NCI-H446 treated with DMSO at 0.1 percent for 48 hours (cell line): ENCODE data around the gene MATCAP1.

Experiments
- DNase-seq: peaks from one replicate; lab custom pipeline; 2025; lab: John Stamatoyannopoulos, UW

The MATCAP1 gene

GRCh38 chr16:67190448-67191399, 7.0 kb upstream of the MATCAP1 start:
- DNase-seq, result no peak

DNA sequence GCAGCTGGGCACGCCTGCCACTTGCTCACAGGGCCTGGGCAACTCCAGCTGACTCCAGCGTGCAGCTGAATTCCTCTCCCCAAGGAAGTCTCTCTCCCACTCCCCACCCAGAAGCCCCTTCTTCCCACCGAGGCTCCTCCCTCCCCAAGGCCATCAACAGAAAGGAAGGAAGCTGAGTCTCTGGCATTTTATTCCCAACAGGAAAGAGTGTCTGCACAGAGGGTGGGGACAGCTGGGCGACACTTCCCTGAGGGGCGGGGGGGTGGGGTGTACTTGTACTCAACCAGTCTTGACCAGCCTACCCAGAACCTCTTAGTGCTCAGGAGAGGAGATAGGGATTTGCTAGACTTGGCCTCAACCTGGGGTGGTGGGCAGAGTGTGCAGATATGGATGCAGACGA, 6.3 kb upstream of the MATCAP1 start, which contains the start of gene EXOC3L1:
EXOC3L1 (minus strand) TSS at position 96 of the 400 bp plus-strand sequence. CDS start 460 bp downstream, outside the sequence.
- DNase-seq, result no peak

DNA sequence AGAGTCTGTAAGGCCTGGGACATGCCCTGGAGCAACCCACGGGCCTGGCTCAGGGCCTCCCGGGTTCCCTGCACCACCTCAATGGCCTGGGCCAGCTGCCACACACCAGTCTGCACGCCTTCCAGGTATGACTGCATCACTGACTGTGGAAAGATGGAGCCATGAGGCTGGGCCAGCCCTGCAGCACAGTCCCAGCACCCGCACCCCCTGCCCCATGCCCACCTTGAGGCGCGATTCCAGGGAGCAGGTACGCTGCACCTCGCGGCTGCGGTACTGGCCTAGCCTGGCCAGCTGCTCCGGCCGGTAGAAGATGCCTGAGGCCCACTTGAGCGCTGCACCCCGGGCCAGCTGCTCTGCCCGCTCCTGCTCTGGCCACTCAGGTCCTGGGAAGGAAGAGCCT, 5.0 kb upstream of the MATCAP1 start:
- DNase-seq, result no peak

DNA sequence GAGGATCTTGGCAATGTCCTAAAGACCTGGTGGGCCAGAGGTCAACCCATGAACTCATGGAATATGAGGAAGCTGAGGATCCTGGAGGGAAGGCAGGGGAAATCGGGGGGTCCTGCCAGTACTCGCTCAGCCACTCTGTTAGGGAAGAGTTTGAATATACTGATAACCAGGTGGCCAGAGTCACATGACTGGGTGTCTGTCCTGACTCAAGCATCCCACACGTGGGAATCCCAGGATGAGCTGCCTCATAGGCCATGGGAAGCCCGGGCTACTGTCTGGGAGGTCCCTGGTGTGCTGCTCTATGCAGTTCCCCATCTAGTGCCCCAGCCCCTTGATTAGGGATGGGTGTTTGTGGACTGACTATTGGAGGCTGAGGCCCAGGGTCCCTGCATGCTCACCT, 4.6 kb upstream of the MATCAP1 start:
- DNase-seq, result no peak

- peak; percentile 72 for DNase-seq
Observed at GRCh38 chr16:67187175-67187890, 3.6 kb upstream of the MATCAP1 start.

DNA sequence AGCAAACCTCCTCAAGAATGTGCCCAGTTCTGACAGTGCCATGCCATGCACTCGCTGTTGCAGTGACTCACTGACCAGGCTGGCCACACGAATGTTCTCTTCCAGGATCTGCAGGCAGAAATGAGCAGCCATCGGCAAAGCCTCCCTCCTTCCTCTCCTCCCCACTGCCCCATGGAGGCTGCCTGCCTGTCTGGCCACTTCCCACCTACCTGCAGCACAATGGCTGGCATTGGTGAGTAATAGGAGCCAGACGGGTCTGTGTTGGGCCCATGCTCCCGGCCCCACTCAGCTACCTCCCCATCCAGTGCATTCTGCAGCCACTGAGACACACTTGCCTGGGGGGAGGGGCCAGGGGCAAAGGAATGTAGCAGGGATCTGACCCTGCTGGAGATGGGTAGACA, 2.8 kb upstream of the MATCAP1 start:
- DNase-seq, result no peak

GRCh38 chr16:67185651-67186134, 1.9 kb upstream of the MATCAP1 start:
- no peak for DNase-seq

DNA sequence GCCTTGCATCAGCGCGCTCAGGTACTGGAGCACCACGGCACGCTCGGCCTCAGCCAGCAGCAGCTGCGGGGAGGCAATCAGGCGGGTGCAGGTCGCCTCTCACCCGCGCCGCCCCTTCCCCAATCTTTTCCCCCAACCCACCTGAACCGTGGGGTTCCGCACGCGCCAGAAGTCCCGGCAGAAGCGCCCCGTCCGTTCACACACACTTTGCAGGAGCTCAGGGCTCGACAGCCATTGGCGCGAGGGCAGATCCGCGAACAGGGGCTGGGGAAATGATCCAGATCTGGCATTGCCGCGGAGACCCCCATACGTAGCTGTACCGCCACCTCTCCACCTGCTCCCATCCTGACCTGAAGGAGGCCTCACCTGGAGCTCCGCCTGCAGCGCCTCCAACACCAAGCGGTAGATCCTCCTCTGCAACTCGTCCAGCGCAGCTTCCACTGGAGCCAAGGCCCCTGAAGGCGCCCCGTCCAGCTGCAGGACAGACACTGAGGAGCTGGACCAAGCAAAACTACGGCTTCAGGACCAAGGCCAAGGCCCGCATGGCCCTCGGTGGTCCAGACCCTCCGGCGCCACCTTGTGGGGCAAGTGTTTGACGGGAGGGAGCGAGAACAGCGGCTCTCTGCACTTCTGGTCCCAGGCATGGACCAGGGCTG, 1.4 kb upstream of the MATCAP1 start:
- DNase-seq, result no peak

DNA sequence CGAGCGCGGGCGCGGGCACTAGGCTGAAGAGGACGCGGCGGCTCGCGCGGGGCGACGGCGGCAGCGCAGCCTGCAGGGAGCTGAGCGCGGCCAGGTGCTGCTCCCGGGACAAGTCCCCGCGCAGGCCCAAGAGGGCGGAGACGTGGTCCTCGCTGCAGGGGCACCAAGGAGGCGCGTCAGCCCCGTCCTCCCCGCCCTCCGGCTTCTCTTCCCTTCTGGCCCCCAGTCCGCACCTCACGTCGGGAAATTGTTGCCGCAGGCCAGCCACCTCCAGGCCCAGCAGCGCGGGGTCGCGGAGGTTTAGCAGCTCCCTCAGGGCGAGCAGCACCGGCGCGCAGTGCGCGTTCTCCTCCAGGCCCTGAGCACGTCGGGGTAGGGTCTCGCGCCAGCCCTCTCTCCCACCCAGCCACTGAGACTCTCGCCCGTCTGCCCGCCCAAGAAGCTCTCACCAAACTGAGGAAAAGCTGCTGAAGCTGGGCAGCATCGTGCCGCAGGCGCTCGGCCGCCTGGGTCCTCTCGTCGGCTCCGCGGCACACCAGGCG, 761 bp upstream of the MATCAP1 start:
- DNase-seq, result no peak

DNA sequence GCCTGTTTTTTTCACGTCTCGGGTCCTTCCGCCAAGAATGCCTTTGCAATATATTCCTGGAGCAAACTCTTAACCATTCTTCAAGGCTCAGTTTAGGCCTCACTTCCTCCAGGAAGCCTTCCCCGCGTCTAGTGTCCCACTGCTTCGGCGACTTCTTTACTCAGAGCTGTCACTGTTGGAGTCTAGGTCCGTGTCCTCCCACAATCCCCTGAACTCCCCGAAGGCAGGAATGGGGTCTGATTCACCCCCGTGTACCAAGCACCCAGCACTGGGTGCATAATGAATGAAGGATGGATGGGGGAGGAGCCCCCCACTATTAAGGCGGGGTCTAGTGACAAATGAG, 508 bp downstream of the MATCAP1 start:
- no peak for DNase-seq

GRCh38 chr16:67182288-67182687, 1.5 kb downstream of the MATCAP1 start:
- DNase-seq, result no peak

GRCh38 chr16:67181346-67181745, 2.4 kb downstream of the MATCAP1 start:
- peak; percentile 51 for DNase-seq

GRCh38 chr16:67180166-67180565, 3.6 kb downstream of the MATCAP1 start:
- no peak for DNase-seq

- DNase-seq, result no peak
Observed at GRCh38 chr16:67179421-67180080, 4.2 kb downstream of the MATCAP1 start.

DNA sequence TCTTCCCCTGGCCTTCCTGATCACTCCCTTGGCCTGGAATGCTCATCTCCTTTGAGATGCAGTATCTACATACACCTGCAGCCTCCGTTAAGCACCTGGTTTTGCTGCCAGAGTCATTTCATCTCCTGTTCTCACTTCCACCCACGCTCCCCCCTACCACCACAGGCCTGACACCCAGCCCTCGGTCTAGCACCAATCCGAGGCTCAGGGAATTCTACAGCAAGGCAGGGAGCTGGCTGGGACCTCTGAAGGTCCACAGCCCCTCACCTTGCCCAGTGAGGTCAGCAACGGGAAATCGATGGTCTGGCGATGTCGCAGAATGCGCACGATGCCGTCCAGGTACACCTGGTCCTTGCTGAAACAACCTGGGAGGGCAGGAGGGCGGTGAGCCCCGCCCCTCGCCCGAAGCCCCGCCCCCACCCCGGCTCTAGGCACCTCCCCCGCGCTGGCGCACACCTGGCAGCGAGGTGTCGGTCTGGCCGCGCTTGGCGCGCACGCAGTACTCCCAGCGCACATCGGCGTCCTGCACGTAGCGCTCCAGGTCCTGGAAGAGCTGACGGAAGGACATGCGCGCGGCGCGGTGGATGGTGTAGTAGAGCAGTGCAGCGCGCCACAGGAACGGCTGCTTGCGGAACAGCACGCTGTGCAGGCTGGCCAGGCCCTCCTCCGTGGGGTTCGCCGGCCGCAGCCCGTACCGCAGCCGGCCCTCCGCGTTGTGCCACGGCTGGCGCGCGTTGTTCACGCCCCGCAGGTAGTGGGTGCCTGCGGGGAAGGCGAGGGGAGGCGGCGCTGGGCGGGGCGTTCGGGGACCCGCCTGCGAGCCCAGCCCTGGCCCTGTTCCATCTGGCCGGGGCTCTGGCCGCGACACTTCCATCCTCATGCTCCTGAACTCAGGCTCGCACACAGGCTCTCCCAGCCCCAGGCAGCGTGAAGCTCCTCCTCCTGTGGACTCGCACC, 5.7 kb downstream of the MATCAP1 start:
- no peak for DNase-seq

DNA sequence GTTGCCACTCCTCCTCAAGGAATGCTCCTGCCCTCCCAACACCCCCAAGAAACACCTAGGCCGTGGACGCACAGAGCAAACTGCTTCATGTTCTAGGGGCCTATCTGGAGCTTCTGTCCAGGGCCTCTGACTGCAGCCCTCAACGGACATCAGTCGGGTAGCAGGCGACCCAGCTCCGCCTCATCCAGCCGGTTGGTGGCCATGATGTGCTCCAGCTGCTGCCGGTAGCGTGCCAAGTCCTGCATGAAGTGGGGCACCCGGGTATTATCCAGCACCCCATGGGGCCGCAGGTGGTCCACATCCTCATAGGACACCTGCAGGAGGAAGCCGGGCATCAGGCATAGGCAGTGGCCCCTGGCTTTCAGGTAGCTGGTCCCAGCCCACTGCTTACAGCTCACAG, 7.1 kb downstream of the MATCAP1 start:
- no peak for DNase-seq

- DNase-seq, result no peak
Observed at GRCh38 chr16:67174706-67175231, 9.0 kb downstream of the MATCAP1 start.

- no peak for DNase-seq
Observed at GRCh38 chr16:67173808-67174705, 9.7 kb downstream of the MATCAP1 start.

DNA sequence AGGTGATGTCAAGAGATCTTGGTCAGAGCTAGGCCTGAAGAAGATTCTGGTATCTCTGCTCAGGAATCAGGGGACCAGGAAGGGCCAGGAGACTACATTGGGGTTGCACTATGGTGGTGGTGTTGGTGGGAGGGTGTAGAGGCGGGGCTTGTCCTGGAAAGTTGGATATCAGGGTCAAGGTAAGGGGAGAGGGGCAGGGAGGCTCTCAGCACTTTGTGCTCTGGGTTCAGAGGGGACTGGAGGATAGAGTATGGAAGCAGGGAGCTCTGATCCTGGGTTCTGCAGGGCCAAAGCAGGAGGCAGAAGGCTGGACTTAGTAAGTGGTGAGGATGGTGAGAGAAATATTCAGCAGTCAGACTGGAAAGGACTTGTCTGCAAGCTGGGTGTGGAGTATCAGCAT, 10.4 kb downstream of the MATCAP1 start:
- DNase-seq, result no peak
